Activated T-cell treated with anti-CD3 and anti-CD28 coated beads, Interleukin-2, amount 50 U/mL, for 24 hours (primary cell): Measurements from ENCODE around the gene GPR63.

ENCODE experiments used
- DNase-seq: peaks from one replicate; pipeline ENCODE4 v3.0.0-alpha.2; 2020
- H3K27ac Mint-ChIP-seq: 2 replicates; pipeline ENCODE4 v1.8.0; 2020; ENCODE audit warnings: mild to moderate bottlenecking, mixed read lengths
- H3K27me3 Mint-ChIP-seq: 2 replicates; pipeline ENCODE4 v1.8.0; 2020; ENCODE audit warnings: mixed read lengths
- H3K36me3 Mint-ChIP-seq: 2 replicates; pipeline ENCODE4 v1.8.0; 2020; ENCODE audit warnings: low read depth, mixed read lengths
- H3K4me1 Mint-ChIP-seq: 2 replicates; pipeline ENCODE4 v1.8.0; 2020; ENCODE audit warnings: low read depth, mixed read lengths
- H3K4me3 Mint-ChIP-seq: 2 replicates; pipeline ENCODE4 v1.8.0; 2020; ENCODE audit warnings: mild to moderate bottlenecking, moderate library complexity, mixed read lengths
- H3K9me3 Mint-ChIP-seq: 2 replicates; pipeline ENCODE4 v1.8.0; 2020; ENCODE audit warnings: mixed read lengths

Gene GPR63

GRCh38 chr6:96803106-96803481, 34.2 kb downstream of the GPR63 start:
- no peaks in the 10 kb centered on the region for H3K9me3 Mint-ChIP-seq
- H3K27me3 Mint-ChIP-seq = peaks cover 4% of the 10 kb centered on the region
- no peak overlapping the region for H3K4me3 Mint-ChIP-seq
- DNase-seq = no peak
- no peaks in the 10 kb centered on the region for H3K4me1 Mint-ChIP-seq
- H3K27ac Mint-ChIP-seq = no peak overlapping the region
- H3K36me3 Mint-ChIP-seq = no peaks in the 10 kb centered on the region

GRCh38 chr6:96795481-96795880, 41.8 kb downstream of the GPR63 start:
- Mint-ChIP-seq H3K9me3 (no peaks in the 10 kb centered on the region), H3K27ac (no peak overlapping the region), H3K36me3 (no peaks in the 10 kb centered on the region), H3K27me3 (peaks cover 2% of the 10 kb centered on the region), H3K4me1 (no peaks in the 10 kb centered on the region), H3K4me3 (no peak overlapping the region)
- DNase-seq = no peak

- DNase-seq = no peak
- H3K9me3 Mint-ChIP-seq = no peaks in the 10 kb centered on the region
- H3K36me3 Mint-ChIP-seq = no peaks in the 10 kb centered on the region
- peaks cover 2% of the 10 kb centered on the region for H3K27me3 Mint-ChIP-seq
- no peaks in the 10 kb centered on the region for H3K4me1 Mint-ChIP-seq
- no peak overlapping the region for H3K27ac Mint-ChIP-seq
- no peak overlapping the region for H3K4me3 Mint-ChIP-seq
Measured at GRCh38 chr6:96794980-96795379, 42.3 kb downstream of the GPR63 start.

- peaks cover 5% of the 10 kb centered on the region for H3K27me3 Mint-ChIP-seq
- no peaks in the 10 kb centered on the region for H3K4me1 Mint-ChIP-seq
- H3K27ac Mint-ChIP-seq = no peak overlapping the region
- no peaks in the 10 kb centered on the region for H3K36me3 Mint-ChIP-seq
- no peaks in the 10 kb centered on the region for H3K9me3 Mint-ChIP-seq
- no peak overlapping the region for H3K4me3 Mint-ChIP-seq
- no peak for DNase-seq
Measured at GRCh38 chr6:96792561-96793190, 44.6 kb downstream of the GPR63 start.

GRCh38 chr6:96789871-96790270, 47.4 kb downstream of the GPR63 start:
- H3K27me3 Mint-ChIP-seq = peaks cover 5% of the 10 kb centered on the region
- DNase-seq = no peak
- H3K36me3 Mint-ChIP-seq = no peaks in the 10 kb centered on the region
- H3K4me1 Mint-ChIP-seq = no peaks in the 10 kb centered on the region
- H3K9me3 Mint-ChIP-seq = no peaks in the 10 kb centered on the region
- no peak overlapping the region for H3K4me3 Mint-ChIP-seq
- H3K27ac Mint-ChIP-seq = no peak overlapping the region

GRCh38 chr6:96787846-96788580, 49.3 kb downstream of the GPR63 start:
- Mint-ChIP-seq H3K4me1 (no peaks in the 10 kb centered on the region), H3K9me3 (no peaks in the 10 kb centered on the region), H3K36me3 (no peaks in the 10 kb centered on the region), H3K27ac (no peak overlapping the region), H3K27me3 (peaks cover 5% of the 10 kb centered on the region), H3K4me3 (no peak overlapping the region)
- no peak for DNase-seq

GRCh38 chr6:96786336-96786735, 50.9 kb downstream of the GPR63 start:
- Mint-ChIP-seq H3K27ac (no peak overlapping the region), H3K36me3 (no peaks in the 10 kb centered on the region), H3K27me3 (peaks cover 3% of the 10 kb centered on the region), H3K4me1 (no peaks in the 10 kb centered on the region), H3K9me3 (no peaks in the 10 kb centered on the region), H3K4me3 (no peak overlapping the region)
- DNase-seq = no peak

GRCh38 chr6:96784650-96785049, 52.6 kb downstream of the GPR63 start:
- no peaks in the 10 kb centered on the region for H3K36me3 Mint-ChIP-seq
- DNase-seq = no peak
- H3K9me3 Mint-ChIP-seq = no peaks in the 10 kb centered on the region
- peaks cover 3% of the 10 kb centered on the region for H3K27me3 Mint-ChIP-seq
- no peak overlapping the region for H3K4me3 Mint-ChIP-seq
- no peak overlapping the region for H3K27ac Mint-ChIP-seq
- no peaks in the 10 kb centered on the region for H3K4me1 Mint-ChIP-seq

GRCh38 chr6:96783307-96783706, 54.0 kb downstream of the GPR63 start:
- no peaks in the 10 kb centered on the region for H3K36me3 Mint-ChIP-seq
- H3K27ac Mint-ChIP-seq = no peak overlapping the region
- DNase-seq = no peak
- H3K4me1 Mint-ChIP-seq = no peaks in the 10 kb centered on the region
- H3K4me3 Mint-ChIP-seq = no peak overlapping the region
- peaks cover 5% of the 10 kb centered on the region for H3K27me3 Mint-ChIP-seq
- no peaks in the 10 kb centered on the region for H3K9me3 Mint-ChIP-seq

GRCh38 chr6:96781557-96781956, 55.7 kb downstream of the GPR63 start:
- Mint-ChIP-seq H3K9me3 (no peaks in the 10 kb centered on the region), H3K4me1 (no peaks in the 10 kb centered on the region), H3K27me3 (peaks cover 8% of the 10 kb centered on the region), H3K27ac (no peak overlapping the region), H3K36me3 (no peaks in the 10 kb centered on the region), H3K4me3 (no peak overlapping the region)
- no peak for DNase-seq

GRCh38 chr6:96777113-96777512, 60.2 kb downstream of the GPR63 start:
- Mint-ChIP-seq H3K36me3 (no peaks in the 10 kb centered on the region), H3K4me1 (no peaks in the 10 kb centered on the region)
- no peak for DNase-seq

GRCh38 chr6:96775727-96776400, 61.4 kb downstream of the GPR63 start:
- H3K4me3 Mint-ChIP-seq = no peak overlapping the region
- no peak for DNase-seq
- peaks cover 11% of the 10 kb centered on the region for H3K27me3 Mint-ChIP-seq
- no peaks in the 10 kb centered on the region for H3K36me3 Mint-ChIP-seq
- no peaks in the 10 kb centered on the region for H3K9me3 Mint-ChIP-seq
- no peaks in the 10 kb centered on the region for H3K4me1 Mint-ChIP-seq
- H3K27ac Mint-ChIP-seq = no peak overlapping the region

More at GRCh38 chr6:96777113-96777512, 60.2 kb downstream of the GPR63 start:
- H3K27me3 Mint-ChIP-seq = peaks cover 11% of the 10 kb centered on the region
- no peak overlapping the region for H3K27ac Mint-ChIP-seq
- no peaks in the 10 kb centered on the region for H3K9me3 Mint-ChIP-seq
- H3K4me3 Mint-ChIP-seq = no peak overlapping the region

GRCh38 chr6:96766769-96767168, 70.5 kb downstream of the GPR63 start:
- Mint-ChIP-seq H3K27me3 (peaks cover 30% of the 10 kb centered on the region), H3K4me1 (no peaks in the 10 kb centered on the region), H3K9me3 (peaks cover 10% of the 10 kb centered on the region), H3K4me3 (no peak overlapping the region), H3K27ac (no peak overlapping the region), H3K36me3 (no peaks in the 10 kb centered on the region)
- DNase-seq = no peak

GRCh38 chr6:96762599-96762998, 74.7 kb downstream of the GPR63 start:
- peaks cover 1% of the 10 kb centered on the region for H3K4me1 Mint-ChIP-seq

GRCh38 chr6:96761794-96762193, 75.5 kb downstream of the GPR63 start:
- peaks cover 1% of the 10 kb centered on the region for H3K4me1 Mint-ChIP-seq
- H3K27ac Mint-ChIP-seq = no peak overlapping the region
- H3K9me3 Mint-ChIP-seq = no peaks in the 10 kb centered on the region
- no peak for DNase-seq
- H3K36me3 Mint-ChIP-seq = no peaks in the 10 kb centered on the region
- H3K27me3 Mint-ChIP-seq = peaks cover 15% of the 10 kb centered on the region
- H3K4me3 Mint-ChIP-seq = no peak overlapping the region

More at GRCh38 chr6:96762599-96762998, 74.7 kb downstream of the GPR63 start:
- Mint-ChIP-seq H3K27ac (no peak overlapping the region), H3K36me3 (no peaks in the 10 kb centered on the region), H3K4me3 (no peak overlapping the region), H3K27me3 (peaks cover 14% of the 10 kb centered on the region), H3K9me3 (no peaks in the 10 kb centered on the region)
- DNase-seq = no peak
